Activated CD4-positive, alpha-beta T cell treated with anti-CD3 and anti-CD28 coated beads, Interleukin-2, amount 10 ng/mL, durations not matched to agents 7 days and 5 days (primary cell): ENCODE measurements around the gene RUFY4. TPM values are rescaled to one million over a fixed set of nuclear protein-coding genes. Genes with fewer than 3 reads are reported as not detected.

Experiments used
- CTCF ChIA-PET: fragments of 350-600 bp; sonication (Branson Sonifier 250); formaldehyde crosslinking; loops from one replicate; lab custom pipeline; 2021; ENCODE audit warnings: antibody characterized with exemption; lab: Charles Lee
- POLR2A ChIA-PET: fragments of 350-600 bp; sonication (Branson Sonifier 250); formaldehyde crosslinking; loops from one replicate; lab custom pipeline; 2021; ENCODE audit warnings: antibody characterized with exemption; lab: Charles Lee
- DNase-seq: peaks from one replicate; pipeline ENCODE4 v3.0.0-alpha.2; 2020
- H3K27ac Mint-ChIP-seq: one replicate; pipeline ENCODE4 v1.8.0; 2021; ENCODE audit warnings: mild to moderate bottlenecking, moderate library complexity, mixed read lengths
- H3K27me3 Mint-ChIP-seq: one replicate; pipeline ENCODE4 v1.8.0; 2021; ENCODE audit warnings: mixed read lengths
- H3K36me3 Mint-ChIP-seq: one replicate; pipeline ENCODE4 v1.8.0; 2021; ENCODE audit warnings: low read depth, mixed read lengths
- H3K4me1 Mint-ChIP-seq: one replicate; pipeline ENCODE4 v1.8.0; 2021; ENCODE audit warnings: mixed read lengths
- H3K4me3 Mint-ChIP-seq: one replicate; pipeline ENCODE4 v1.8.0; 2021; ENCODE audit warnings: mild to moderate bottlenecking, moderate library complexity, mixed read lengths
- H3K9me3 Mint-ChIP-seq: one replicate; pipeline ENCODE4 v1.8.0; 2021; ENCODE audit warnings: mixed read lengths
- total RNA-seq, 2 experiments: library from RNA; stranded (reverse); gene quantifications; one replicate each; pipeline ENCODE4 v1.2.3, GENCODE V29; 2021

RUFY4 gene
- total RNA-seq, 2 experiments from 2014 or later = 2.1 to 2.7 TPM

DNA sequence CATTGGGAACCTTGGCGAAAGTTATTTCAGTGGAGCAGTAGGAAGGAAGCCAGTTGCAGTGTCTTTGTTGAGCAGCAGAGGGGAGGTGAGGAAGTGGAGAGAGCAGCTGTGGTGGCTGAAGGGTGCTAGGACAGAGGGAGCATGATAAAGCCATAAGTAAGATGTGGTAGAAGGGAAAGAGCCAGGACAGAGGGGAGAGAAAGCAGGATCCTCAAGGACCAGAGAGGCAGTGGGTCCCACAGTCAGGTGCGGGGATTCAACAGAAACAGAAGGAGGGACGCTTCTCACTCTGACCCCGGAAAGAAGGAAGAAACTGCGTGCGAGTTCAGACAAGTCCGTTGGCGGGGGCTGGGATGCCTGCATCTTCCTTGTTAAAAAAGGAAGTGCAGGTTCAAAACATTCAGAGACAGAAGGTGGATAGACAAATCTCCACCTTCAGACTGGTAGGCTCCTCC lies 56.6 kb downstream of the RUFY4 start, which contains the start of gene CXCR2:
Gene CXCR2, plus strand, starts transcription at position 403 of the 455 bp plus-strand sequence. CDS start 8,774 bp downstream, outside the sequence.
- peak within 1 kb of the TSS; percentile 25 for H3K4me3 Mint-ChIP-seq

DNA sequence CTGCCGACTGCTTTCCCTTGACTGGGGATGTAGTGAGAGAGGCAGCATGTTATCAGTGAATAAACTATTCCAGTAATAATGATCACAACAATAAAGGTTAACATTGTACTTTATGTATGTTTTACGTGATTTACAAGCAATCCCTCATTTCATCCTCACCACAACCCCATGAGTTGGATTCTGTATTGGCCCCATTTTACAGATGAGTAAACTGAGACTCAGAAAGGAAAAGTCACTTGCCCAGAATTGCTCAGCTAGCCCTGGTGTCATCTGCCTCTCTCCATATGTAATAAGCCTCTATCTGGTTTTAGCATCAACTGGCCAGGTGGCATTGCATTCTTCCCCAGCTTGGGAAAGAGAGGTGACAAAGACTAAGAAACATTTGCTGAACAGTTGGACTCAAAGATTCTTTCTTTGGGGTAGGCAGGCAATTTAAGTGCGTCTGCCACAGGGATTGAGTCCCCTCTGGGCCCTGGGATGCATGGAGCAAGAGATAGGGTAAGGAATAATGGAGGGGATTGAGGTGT lies 58.9 kb downstream of the RUFY4 start:
- Mint-ChIP-seq H3K27ac (no peak overlapping the region), H3K4me1 (peaks cover 13% of the 10 kb centered on the region), H3K27me3 (peaks cover 8% of the 10 kb centered on the region), H3K9me3 (peaks cover under 1% of the 10 kb centered on the region), H3K36me3 (no peaks in the 10 kb centered on the region), H3K4me3 (no peak overlapping the region)
- POLR2A ChIA-PET = no interaction called here
- DNase-seq = no peak
- CTCF ChIA-PET = no interaction called here

More for the DNA sequence above, 56.6 kb downstream of the RUFY4 start, which contains the start of gene CXCR2:
- no peaks in the 10 kb centered on the region for H3K36me3 Mint-ChIP-seq
- H3K27ac Mint-ChIP-seq = peak within 1 kb of the TSS; percentile 59
- CTCF ChIA-PET = interaction anchor here (0.6 kb wide), 1 partner anchor 226 kb away, joined by 3 read pairs; no protein-coding TSS in a partner anchor
- POLR2A ChIA-PET = no interaction called here
- no peak for DNase-seq
- peaks cover 13% of the 10 kb centered on the region for H3K4me1 Mint-ChIP-seq
- peaks cover 22% of the 10 kb centered on the region for H3K27me3 Mint-ChIP-seq
- H3K9me3 Mint-ChIP-seq = peaks cover 15% of the 10 kb centered on the region

DNA sequence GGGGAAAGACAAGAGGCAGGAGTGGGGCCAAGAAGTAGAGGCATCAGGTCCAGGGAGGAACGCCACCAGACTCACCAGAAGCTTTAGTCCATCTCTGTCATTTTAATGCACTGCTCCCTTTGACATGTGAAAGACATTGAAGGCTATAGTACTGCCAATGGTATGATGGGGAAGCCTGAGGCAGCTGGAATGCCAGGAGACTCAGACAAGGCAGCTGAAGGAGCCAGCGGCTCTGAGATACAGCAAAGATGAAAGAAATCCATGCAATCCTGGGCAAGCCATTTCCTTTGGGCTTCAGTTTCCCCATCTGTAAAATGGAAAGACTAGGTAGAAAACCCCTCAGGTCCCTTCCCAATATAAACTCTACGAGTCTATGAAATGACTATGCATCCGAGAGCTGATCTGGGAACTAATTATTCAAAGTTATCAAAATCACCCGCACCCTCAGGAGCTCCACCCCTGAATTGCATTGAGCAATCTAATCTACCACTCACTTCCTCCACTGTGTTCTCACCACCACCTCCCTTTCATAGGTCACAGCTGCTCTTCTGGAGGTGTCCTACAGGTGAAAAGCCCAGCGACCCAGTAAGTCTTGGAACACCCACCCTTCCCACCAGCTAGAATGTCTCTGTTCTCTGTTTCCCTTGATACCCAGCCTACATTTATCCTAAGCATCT lies 59.9 kb downstream of the RUFY4 start:
- ChIA-PET CTCF (no interaction called here), POLR2A (no interaction called here)
- Mint-ChIP-seq H3K4me3 (no peak overlapping the region), H3K9me3 (no peaks in the 10 kb centered on the region), H3K27ac (no peak overlapping the region), H3K27me3 (peaks cover 8% of the 10 kb centered on the region), H3K36me3 (no peaks in the 10 kb centered on the region), H3K4me1 (peaks cover 13% of the 10 kb centered on the region)
- DNase-seq = no peak

DNA sequence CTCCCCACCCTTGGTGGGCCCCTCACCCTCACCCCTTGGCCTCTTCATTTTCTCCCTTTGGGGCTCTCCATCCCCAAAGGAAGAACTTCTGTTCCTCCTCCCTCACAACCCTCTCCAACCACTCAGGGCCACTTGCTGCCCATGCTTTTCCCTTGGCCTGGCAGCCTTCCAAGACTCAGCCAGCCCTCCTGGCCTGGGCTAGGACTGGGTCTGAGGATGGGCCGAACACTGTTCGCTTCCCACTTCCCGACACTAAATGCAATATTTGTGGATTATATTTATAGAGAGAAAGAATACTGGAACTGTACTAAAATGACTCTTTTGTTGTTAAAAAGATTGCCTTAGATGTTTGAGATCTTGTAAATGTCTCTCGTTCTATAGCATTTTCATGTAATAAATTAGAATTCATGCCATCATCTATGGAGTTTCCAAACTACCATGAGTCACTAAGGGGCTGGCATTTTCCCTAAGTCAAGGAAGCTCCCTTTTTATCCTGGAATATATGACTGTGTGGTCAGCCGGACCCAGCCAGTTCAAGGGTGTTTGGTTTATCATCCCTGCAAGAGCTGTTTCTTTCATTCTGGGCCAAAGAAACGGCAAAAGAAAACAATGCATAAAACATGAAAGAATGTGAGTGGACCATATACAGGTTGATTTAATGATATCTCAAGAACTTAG lies 60.5 kb downstream of the RUFY4 start:
- Mint-ChIP-seq H3K4me1 (peaks cover 13% of the 10 kb centered on the region), H3K27ac (no peak overlapping the region), H3K4me3 (no peak overlapping the region), H3K36me3 (no peaks in the 10 kb centered on the region), H3K9me3 (no peaks in the 10 kb centered on the region), H3K27me3 (peaks cover 8% of the 10 kb centered on the region)
- CTCF ChIA-PET = no interaction called here
- no peak for DNase-seq
- POLR2A ChIA-PET = no interaction called here

DNA sequence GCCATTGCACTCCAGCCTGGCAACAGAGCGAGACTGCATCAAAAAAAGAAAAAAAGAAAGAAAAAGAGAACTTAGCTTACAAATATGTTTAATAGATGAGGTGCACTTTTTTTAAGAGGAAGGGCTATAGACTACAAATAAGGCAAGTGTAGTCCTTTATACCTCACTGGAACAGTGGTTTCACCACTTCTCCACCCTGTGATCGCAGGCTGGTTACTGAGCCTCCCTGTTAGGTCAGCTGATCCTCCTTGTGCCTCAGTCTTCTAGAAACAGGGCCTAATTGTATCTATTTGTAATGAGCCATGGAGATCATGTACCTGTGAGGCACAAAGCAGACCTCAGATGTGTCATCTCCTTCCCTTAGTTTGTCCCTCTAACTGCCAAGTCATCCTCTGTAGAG lies 61.3 kb downstream of the RUFY4 start:
- POLR2A ChIA-PET = no interaction called here
- no peak for DNase-seq
- CTCF ChIA-PET = no interaction called here
- Mint-ChIP-seq H3K27ac (no peak overlapping the region), H3K27me3 (peaks cover 7% of the 10 kb centered on the region), H3K9me3 (no peaks in the 10 kb centered on the region), H3K36me3 (no peaks in the 10 kb centered on the region), H3K4me3 (no peak overlapping the region), H3K4me1 (peaks cover 8% of the 10 kb centered on the region)

DNA sequence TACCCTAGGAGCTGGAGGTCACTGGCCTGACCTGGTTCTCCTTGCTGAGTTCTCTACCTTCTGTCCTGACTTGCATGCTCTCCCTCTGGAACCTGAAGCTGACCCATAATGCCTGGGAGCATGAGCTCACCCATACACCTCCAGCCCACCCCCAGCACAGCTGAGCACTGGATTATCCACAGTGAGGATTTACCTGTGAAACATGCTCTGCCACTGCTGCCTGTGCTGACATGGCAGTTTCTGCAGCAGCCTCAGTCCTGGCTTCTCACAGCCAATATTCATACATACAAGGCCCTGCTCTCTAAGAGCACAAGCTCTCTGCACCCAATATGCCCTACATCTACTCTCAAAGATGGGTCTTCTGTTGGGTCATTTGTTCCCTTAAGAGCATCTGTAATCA lies 61.8 kb downstream of the RUFY4 start:
- H3K27ac Mint-ChIP-seq = no peak overlapping the region
- peaks cover 4% of the 10 kb centered on the region for H3K4me1 Mint-ChIP-seq
- H3K4me3 Mint-ChIP-seq = no peak overlapping the region
- H3K9me3 Mint-ChIP-seq = no peaks in the 10 kb centered on the region
- ChIA-PET POLR2A (no interaction called here), CTCF (no interaction called here)
- H3K27me3 Mint-ChIP-seq = peaks cover 4% of the 10 kb centered on the region
- H3K36me3 Mint-ChIP-seq = no peaks in the 10 kb centered on the region
- no peak for DNase-seq

DNA sequence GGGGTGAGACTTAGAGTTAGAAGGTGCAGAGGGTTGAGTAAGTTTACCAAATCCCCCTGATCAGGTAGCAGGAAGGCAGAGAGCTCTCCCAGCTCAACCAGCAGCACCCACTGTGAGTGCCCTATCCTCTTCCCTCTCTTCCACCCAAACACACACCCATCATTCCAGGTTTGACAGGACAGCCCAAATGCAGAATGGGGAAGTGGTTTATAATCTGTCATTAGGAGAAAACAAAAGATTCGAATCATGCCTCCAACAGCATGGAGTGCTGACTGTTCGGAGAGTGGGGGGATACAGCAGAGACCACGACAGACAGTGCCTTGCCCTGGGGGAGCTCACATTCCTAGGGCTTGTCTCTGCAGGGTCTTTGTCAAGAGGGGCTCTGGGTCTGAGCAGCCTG lies 68.5 kb downstream of the RUFY4 start:
- Mint-ChIP-seq H3K4me3 (no peak overlapping the region), H3K9me3 (no peaks in the 10 kb centered on the region), H3K36me3 (no peaks in the 10 kb centered on the region), H3K27ac (no peak overlapping the region), H3K27me3 (peaks cover 30% of the 10 kb centered on the region), H3K4me1 (no peaks in the 10 kb centered on the region)
- ChIA-PET POLR2A (no interaction called here), CTCF (no interaction called here)
- DNase-seq = no peak

DNA sequence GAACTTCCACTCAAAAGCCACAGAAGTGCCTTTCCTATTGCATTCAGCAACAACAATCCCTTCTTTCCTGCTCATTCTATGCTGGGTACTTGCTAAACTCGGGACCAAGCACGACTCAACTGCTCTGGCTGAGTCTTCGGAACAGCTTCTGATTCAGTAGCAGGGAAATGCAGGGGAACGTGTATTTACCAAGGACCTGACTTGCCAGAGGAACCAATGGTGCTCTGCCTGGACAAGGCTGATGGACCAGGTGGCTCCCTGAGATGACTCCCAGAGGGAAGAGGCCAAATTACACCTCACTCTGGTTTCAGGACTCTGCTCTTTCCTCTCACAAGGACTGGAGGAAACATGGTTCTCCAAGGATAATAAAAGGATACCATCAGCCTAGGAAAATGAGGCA lies 69.0 kb downstream of the RUFY4 start:
- peaks cover 30% of the 10 kb centered on the region for H3K27me3 Mint-ChIP-seq
- DNase-seq = no peak
- POLR2A ChIA-PET = no interaction called here
- H3K4me3 Mint-ChIP-seq = no peak overlapping the region
- CTCF ChIA-PET = no interaction called here
- H3K9me3 Mint-ChIP-seq = no peaks in the 10 kb centered on the region
- no peak overlapping the region for H3K27ac Mint-ChIP-seq
- H3K36me3 Mint-ChIP-seq = no peaks in the 10 kb centered on the region
- no peaks in the 10 kb centered on the region for H3K4me1 Mint-ChIP-seq

Other genes with a start within 250 kb of the RUFY4 start
- gene TNS1, start 66.3 kb upstream of the RUFY4 start, total RNA-seq = 10 to 100 TPM; 11.0 to 13.5 TPM
- under 1 TPM; 0.20 to 0.37 TPM for gene CXCR2, start 56.8 kb downstream of the RUFY4 start, total RNA-seq
- gene CXCR1, start 97.7 kb downstream of the RUFY4 start, total RNA-seq = 1 to 10 TPM in 1 of 2 experiments, under 1 TPM in 1; 0.99 to 1.1 TPM
- gene ARPC2, start 147.9 kb downstream of the RUFY4 start, total RNA-seq = 100 to 1,000 TPM; 708 to 729 TPM
- gene GPBAR1, start 191.8 kb downstream of the RUFY4 start, total RNA-seq = 1 to 10 TPM; 1.0 to 1.2 TPM
- 10 to 100 TPM; 42.3 to 51.1 TPM for gene AAMP, start 200.9 kb downstream of the RUFY4 start, total RNA-seq
- gene PNKD, start 201.3 kb downstream of the RUFY4 start, total RNA-seq = 10 to 100 TPM; 34.0 to 39.1 TPM
- gene TMBIM1, start 223.2 kb downstream of the RUFY4 start, total RNA-seq = 100 to 1,000 TPM in 1 of 2 experiments, 10 to 100 TPM in 1; 99.3 to 101 TPM